Hepatocyte (in vitro differentiated cells): Measurements from ENCODE around the gene LHFPL2. TPM values are rescaled to one million over a fixed set of nuclear protein-coding genes. Genes with fewer than 3 reads are reported as not detected.

Experiments
- DNase-seq: peaks from one replicate; pipeline ENCODE4 v3.0.0-alpha.2; 2016; ENCODE audit warnings: low spot score
- H2AFZ ChIP-seq: fragments of 200-600 bp; sonication (generic); 2 replicates; pipeline ENCODE4 v1.6.0; 2016; ENCODE audit warnings: antibody characterized with exemption, mild to moderate bottlenecking
- H3K27ac ChIP-seq: fragments of 200-600 bp; sonication (generic); 2 replicates; pipeline ENCODE4 v1.5.1; 2016; ENCODE audit warnings: mild to moderate bottlenecking
- H3K27me3 ChIP-seq: fragments of 200-600 bp; sonication (generic); 2 replicates; pipeline ENCODE4 v1.6.1; 2016
- H3K36me3 ChIP-seq: fragments of 200-600 bp; sonication (generic); replicated peaks from 2 replicates; pipeline ENCODE4 v1.5.1; 2016; ENCODE audit warnings: low read depth; ENCODE audit not compliant: insufficient read depth
- H3K4me1 ChIP-seq: fragments of 200-600 bp; sonication (generic); 2 replicates; pipeline ENCODE4 v1.5.1; 2016; ENCODE audit warnings: mild to moderate bottlenecking, moderate library complexity; ENCODE audit not compliant: insufficient read depth
- H3K4me2 ChIP-seq: fragments of 200-600 bp; sonication (generic); 2 replicates; pipeline ENCODE4 v1.6.0; 2016
- H3K4me3 ChIP-seq: fragments of 200-600 bp; sonication (generic); 2 replicates; pipeline ENCODE4 v1.5.1; 2016; ENCODE audit warnings: mild to moderate bottlenecking
- H3K79me2 ChIP-seq: fragments of 200-600 bp; sonication (generic); 2 replicates; pipeline ENCODE4 v1.6.0; 2017; ENCODE audit warnings: mild to moderate bottlenecking
- H3K9me2 ChIP-seq: fragments of 200-600 bp; sonication (generic); replicated peaks from 2 replicates; pipeline ENCODE4 v1.6.0; 2017; ENCODE audit warnings: mild to moderate bottlenecking; ENCODE audit not compliant: insufficient read depth
- H3K9me3 ChIP-seq: fragments of 200-600 bp; sonication (generic); 2 replicates; pipeline ENCODE4 v1.5.1; 2016; ENCODE audit warnings: low read depth, mild to moderate bottlenecking
- H4K20me1 ChIP-seq: fragments of 200-600 bp; sonication (generic); 2 replicates; pipeline ENCODE4 v1.6.0; 2016; ENCODE audit warnings: mild to moderate bottlenecking; ENCODE audit not compliant: insufficient read depth, poor library complexity, severe bottlenecking
- CTCF ChIP-seq: fragments of 200-600 bp; sonication (generic); IDR thresholded peaks from 2 replicates; pipeline ENCODE4 v1.5.1; 2016; ENCODE audit warnings: antibody characterized with exemption, mild to moderate bottlenecking; ENCODE audit not compliant: poor library complexity
- EZH2 ChIP-seq: fragments of 200-600 bp; sonication (generic); IDR thresholded peaks from 2 replicates; pipeline ENCODE4 v1.6.1; 2016; ENCODE audit warnings: antibody characterized with exemption, mild to moderate bottlenecking, borderline replicate concordance
- EZH2phosphoT487 ChIP-seq: fragments of 200-600 bp; sonication (generic); IDR thresholded peaks from one replicate; pipeline ENCODE4 v1.6.1; 2018; ENCODE audit warnings: antibody characterized with exemption, mild to moderate bottlenecking, low read depth, moderate library complexity; ENCODE audit not compliant: unreplicated experiment, severe bottlenecking
- WGBS: methylation state at CpG from one replicate; pipeline ENCODE4 v1.1.6; 2016; ENCODE audit warnings: low lambda C conversion rate; ENCODE audit errors: missing lambda C conversion rate; 5-methylcytosine and 5-hydroxymethylcytosine counted together
- polyA plus RNA-seq: library from polyadenylated mRNA; unstranded; fragments of >200 nt; fragmentation: Nextera tagmentation; extraction: Ambion mirVana; gene quantifications from 2 replicates; pipeline ENCODE4 v1.2.1, GENCODE V29; 2016
- total RNA-seq: library from RNA; depleted of rRNA; stranded (reverse); fragments of >200 nt; gene quantifications from 2 replicates; pipeline ENCODE4 v1.2.3, GENCODE V29; 2014

LHFPL2 gene
- total and polyA plus RNA-seq, 2 experiments from 2014 or later, result 15.6 to 39.9 TPM

- peaks cover 57% of the 10 kb centered on the region for H3K79me2 ChIP-seq
- no peaks in the 10 kb centered on the region for H3K9me2 ChIP-seq
- peaks cover 57% of the 10 kb centered on the region for H3K4me1 ChIP-seq
- H2AFZ ChIP-seq, result no peak overlapping the region
- no peaks in the 10 kb centered on the region for H4K20me1 ChIP-seq
- H3K36me3 ChIP-seq, result no peaks in the 10 kb centered on the region
- H3K27ac ChIP-seq, result no peak overlapping the region
- no peaks in the 10 kb centered on the region for H3K27me3 ChIP-seq
- 74% methylated on average over 4 of the region's 4 CpGs for WGBS
- H3K4me3 ChIP-seq, result no peak overlapping the region
- H3K9me3 ChIP-seq, result no peaks in the 10 kb centered on the region
- DNase-seq, result no peak
- TF ChIP-seq EZH2, result no peak
- no peak for TF ChIP-seq EZH2phosphoT487
- TF ChIP-seq CTCF, result no peak
- H3K4me2 ChIP-seq, result no peak overlapping the region
Measured at GRCh38 chr5:78606241-78606640, 42.3 kb downstream of the LHFPL2 start.

- Histone ChIP-seq H4K20me1 (no peaks in the 10 kb centered on the region), H3K36me3 (no peaks in the 10 kb centered on the region), H3K4me3 (no peak overlapping the region), H3K27ac (peak overlapping the region; percentile 0), H3K4me1 (peaks cover 56% of the 10 kb centered on the region), H2AFZ (no peak overlapping the region), H3K4me2 (peak overlapping the region; percentile 9), H3K79me2 (peaks cover 57% of the 10 kb centered on the region), H3K9me3 (no peaks in the 10 kb centered on the region), H3K27me3 (no peaks in the 10 kb centered on the region), H3K9me2 (no peaks in the 10 kb centered on the region)
- WGBS, result 81% methylated on average over 2 of the region's 2 CpGs
- no peak for DNase-seq
- TF ChIP-seq CTCF (no peak), EZH2phosphoT487 (no peak), EZH2 (no peak)
Measured at GRCh38 chr5:78605611-78606010, 43.0 kb downstream of the LHFPL2 start.

- H4K20me1 ChIP-seq, result no peaks in the 10 kb centered on the region
- H3K27me3 ChIP-seq, result no peaks in the 10 kb centered on the region
- 28% methylated on average over 4 of the region's 4 CpGs for WGBS
- peaks cover 60% of the 10 kb centered on the region for H3K79me2 ChIP-seq
- H3K9me2 ChIP-seq, result no peaks in the 10 kb centered on the region
- DNase-seq, result no peak
- peaks cover 58% of the 10 kb centered on the region for H3K4me1 ChIP-seq
- no peaks in the 10 kb centered on the region for H3K9me3 ChIP-seq
- H2AFZ ChIP-seq, result no peak overlapping the region
- peak overlapping the region; percentile 0 for H3K27ac ChIP-seq
- H3K4me2 ChIP-seq, result peak overlapping the region; percentile 9
- H3K4me3 ChIP-seq, result no peak overlapping the region
- no peak for TF ChIP-seq CTCF
- peak; percentile 98 for TF ChIP-seq EZH2phosphoT487
- no peak for TF ChIP-seq EZH2
- no peaks in the 10 kb centered on the region for H3K36me3 ChIP-seq
Measured at GRCh38 chr5:78604689-78605285, 43.8 kb downstream of the LHFPL2 start.
